Measurements from ENCODE around the gene BPIFB3.

DNA sequence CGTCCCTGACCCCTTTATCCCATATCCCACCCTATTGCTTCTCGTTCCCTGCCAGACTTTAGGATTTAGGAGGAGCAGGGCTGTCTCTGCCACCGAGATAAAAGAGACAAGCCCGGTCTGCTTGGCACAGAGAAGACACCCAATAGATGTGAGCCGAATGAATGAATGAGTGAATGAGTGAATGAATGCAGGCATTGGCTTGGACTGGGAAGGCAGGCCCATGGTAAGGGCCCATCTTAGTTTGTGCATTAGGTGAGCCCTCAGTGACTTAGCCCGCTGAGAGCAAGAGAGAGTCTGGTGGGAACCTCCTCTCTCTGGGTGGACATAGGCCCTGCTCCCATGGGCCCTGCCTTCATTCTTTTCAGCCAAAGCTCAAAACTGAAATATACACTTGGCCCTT is 23.1 kb upstream of the BPIFB3 start:
- TF ChIP-seq, protein P1, sequence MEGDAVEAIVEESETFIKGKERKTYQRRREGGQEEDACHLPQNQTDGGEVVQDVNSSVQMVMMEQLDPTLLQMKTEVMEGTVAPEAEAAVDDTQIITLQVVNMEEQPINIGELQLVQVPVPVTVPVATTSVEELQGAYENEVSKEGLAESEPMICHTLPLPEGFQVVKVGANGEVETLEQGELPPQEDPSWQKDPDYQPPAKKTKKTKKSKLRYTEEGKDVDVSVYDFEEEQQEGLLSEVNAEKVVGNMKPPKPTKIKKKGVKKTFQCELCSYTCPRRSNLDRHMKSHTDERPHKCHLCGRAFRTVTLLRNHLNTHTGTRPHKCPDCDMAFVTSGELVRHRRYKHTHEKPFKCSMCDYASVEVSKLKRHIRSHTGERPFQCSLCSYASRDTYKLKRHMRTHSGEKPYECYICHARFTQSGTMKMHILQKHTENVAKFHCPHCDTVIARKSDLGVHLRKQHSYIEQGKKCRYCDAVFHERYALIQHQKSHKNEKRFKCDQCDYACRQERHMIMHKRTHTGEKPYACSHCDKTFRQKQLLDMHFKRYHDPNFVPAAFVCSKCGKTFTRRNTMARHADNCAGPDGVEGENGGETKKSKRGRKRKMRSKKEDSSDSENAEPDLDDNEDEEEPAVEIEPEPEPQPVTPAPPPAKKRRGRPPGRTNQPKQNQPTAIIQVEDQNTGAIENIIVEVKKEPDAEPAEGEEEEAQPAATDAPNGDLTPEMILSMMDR (IDR thresholded peaks at IDR 0.05), result no peak
- TF ChIP-seq POLR2A (IDR thresholded peaks at IDR 0.05), result no peak
